ENCODE data around the gene DLGAP4. TPM values are rescaled to one million over a fixed set of nuclear protein-coding genes. Genes with fewer than 3 reads are reported as not detected.

The DLGAP4 gene
- total RNA-seq, 1 experiment from 2014 or later = 40.3 TPM

DNA sequence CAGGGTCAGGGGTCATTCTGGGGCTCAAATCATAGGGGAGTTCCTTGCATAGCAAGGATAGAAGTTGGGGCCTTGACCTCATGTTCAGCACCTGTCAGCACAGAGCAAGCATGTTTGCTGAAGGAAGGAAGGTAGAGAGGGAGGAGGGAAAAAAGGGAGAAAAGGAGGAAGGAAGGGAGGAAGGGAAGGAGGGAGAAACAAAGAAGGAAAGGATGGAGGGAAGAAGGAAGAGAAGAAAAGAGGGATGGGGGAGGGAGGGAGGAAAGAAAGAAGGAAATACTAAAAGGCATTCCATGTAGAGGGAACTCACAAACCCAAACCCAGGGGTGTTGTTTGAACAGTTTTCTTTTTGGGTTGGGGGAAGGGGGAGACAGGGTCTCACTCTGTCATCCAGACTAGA, 80.1 kb downstream of the DLGAP4 start (continued):
- no peak for TF ChIP-seq REST (IDR thresholded peaks at IDR 0.05; ENCODE audit: low read depth)
- no peak for TF ChIP-seq YY1 (IDR thresholded peaks at IDR 0.05; ENCODE audit: extremely low read depth, insufficient replicate concordance, low read depth, low read length)
- TF ChIP-seq RAD21 (IDR thresholded peaks at IDR 0.05; ENCODE audit: low read depth) = no peak

DNA sequence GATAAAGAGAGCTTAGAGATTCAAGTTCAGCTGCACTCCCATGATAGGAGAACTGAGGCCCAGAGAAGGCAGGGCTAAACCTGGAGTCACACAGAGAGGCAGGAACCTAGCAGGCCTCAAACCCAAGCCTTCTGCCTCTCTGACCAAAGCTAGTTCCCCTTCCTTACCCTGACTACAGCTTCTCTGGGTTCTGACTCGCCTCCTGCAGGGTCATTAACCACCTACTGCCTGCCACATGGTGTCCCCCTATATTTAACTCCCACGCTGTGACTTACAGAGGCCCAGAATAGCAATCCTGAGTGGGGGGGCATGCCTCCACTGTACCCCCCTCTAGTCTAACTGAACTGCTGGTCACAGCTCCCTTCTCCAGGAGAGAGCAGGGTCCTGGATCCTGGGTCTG, 84.1 kb downstream of the DLGAP4 start:
- Histone ChIP-seq H3K36me3 (ENCODE audit: control insufficient read depth in 1 of 2, insufficient read depth in 2 of 2, low read length in 2 of 2) (no peaks in the 10 kb centered on the region), H3K79me2 (ENCODE audit: insufficient read depth, low read length) (no peaks in the 10 kb centered on the region), H2AFZ (ENCODE audit: low read depth, low read length, poor library complexity, severe bottlenecking) (no peak overlapping the region), H3K9me3 (ENCODE audit: control insufficient read depth in 1 of 2, insufficient read depth in 1 of 2, low read depth in 1 of 2, low read length in 2 of 2) (no peaks in the 10 kb centered on the region), H3K9me2 (ENCODE audit: insufficient read depth) (no peaks in the 10 kb centered on the region), H3K9ac (ENCODE audit: low read length) (no peak overlapping the region), H3K27me3 (ENCODE audit: insufficient read depth, low read length) (peaks cover 25% of the 10 kb centered on the region), H3K27ac (ENCODE audit: low read depth, low read length) (no peak overlapping the region), H3K4me3 (replicated peaks in 1 of 2; ENCODE audit: low read depth in 1 of 2, low read length in 2 of 2) (no peak overlapping the region), H3K4me1 (ENCODE audit: control insufficient read depth in 1 of 2, insufficient read depth in 2 of 2, low read length in 2 of 2) (no peaks in the 10 kb centered on the region), H3K4me2 (ENCODE audit: low read length) (no peak overlapping the region), H4K20me1 (ENCODE audit: insufficient read depth) (no peaks in the 10 kb centered on the region)
- no peak for DNase-seq (ENCODE audit: low read depth, low spot score)
- POLR2A ChIA-PET = no interaction called here
- TF ChIP-seq, protein P1, sequence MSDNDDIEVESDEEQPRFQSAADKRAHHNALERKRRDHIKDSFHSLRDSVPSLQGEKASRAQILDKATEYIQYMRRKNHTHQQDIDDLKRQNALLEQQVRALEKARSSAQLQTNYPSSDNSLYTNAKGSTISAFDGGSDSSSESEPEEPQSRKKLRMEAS (IDR thresholded peaks at IDR 0.05) = no peak
- TF ChIP-seq TCF7L2 (IDR thresholded peaks at IDR 0.05; ENCODE audit: borderline replicate concordance, extremely low read depth, insufficient read depth, insufficient read length) (no peak), POLR2A (IDR thresholded peaks at IDR 0.05; ENCODE audit: borderline replicate concordance, extremely low read depth, insufficient read depth, insufficient read length) (no peak), EGR1 (IDR thresholded peaks at IDR 0.05; ENCODE audit: low read depth) (no peak), ELF1 (IDR thresholded peaks at IDR 0.05; ENCODE audit: borderline replicate concordance, low read depth) (no peak), SP1 (IDR thresholded peaks at IDR 0.05; ENCODE audit: low read depth) (no peak), SIN3A (IDR thresholded peaks at IDR 0.05; ENCODE audit: low read depth) (no peak), ZFX (IDR thresholded peaks at IDR 0.05) (no peak), CBX3 (IDR thresholded peaks at IDR 0.05; ENCODE audit: low read depth) (no peak), FOSL1 (IDR thresholded peaks at IDR 0.05; ENCODE audit: low read depth) (no peak), ZNF274 (IDR thresholded peaks at IDR 0.05; ENCODE audit: low read depth, low read length) (no peak), EZH2 (IDR thresholded peaks at IDR 0.05) (no peak), REST (IDR thresholded peaks at IDR 0.05; ENCODE audit: low read depth) (no peak), POLR2AphosphoS5 (IDR thresholded peaks at IDR 0.05; ENCODE audit: low read depth, low read length) (no peak)
- TF ChIP-seq, protein P2, sequence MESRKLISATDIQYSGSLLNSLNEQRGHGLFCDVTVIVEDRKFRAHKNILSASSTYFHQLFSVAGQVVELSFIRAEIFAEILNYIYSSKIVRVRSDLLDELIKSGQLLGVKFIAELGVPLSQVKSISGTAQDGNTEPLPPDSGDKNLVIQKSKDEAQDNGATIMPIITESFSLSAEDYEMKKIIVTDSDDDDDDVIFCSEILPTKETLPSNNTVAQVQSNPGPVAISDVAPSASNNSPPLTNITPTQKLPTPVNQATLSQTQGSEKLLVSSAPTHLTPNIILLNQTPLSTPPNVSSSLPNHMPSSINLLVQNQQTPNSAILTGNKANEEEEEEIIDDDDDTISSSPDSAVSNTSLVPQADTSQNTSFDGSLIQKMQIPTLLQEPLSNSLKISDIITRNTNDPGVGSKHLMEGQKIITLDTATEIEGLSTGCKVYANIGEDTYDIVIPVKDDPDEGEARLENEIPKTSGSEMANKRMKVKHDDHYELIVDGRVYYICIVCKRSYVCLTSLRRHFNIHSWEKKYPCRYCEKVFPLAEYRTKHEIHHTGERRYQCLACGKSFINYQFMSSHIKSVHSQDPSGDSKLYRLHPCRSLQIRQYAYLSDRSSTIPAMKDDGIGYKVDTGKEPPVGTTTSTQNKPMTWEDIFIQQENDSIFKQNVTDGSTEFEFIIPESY (IDR thresholded peaks at IDR 0.05; ENCODE audit: extremely low read depth, insufficient replicate concordance, low read length) = no peak
- RAD21 ChIA-PET (ENCODE audit: low non-redundant PET in 1 of 2, low total read pairs in 2 of 2, uncharacterized antibody in 2 of 2, unreplicated experiment in 2 of 2) = no interaction called here
- intact Hi-C loops (cut with micrococcal nuclease) = no loop called here
- no TSS peak for BruUV-seq (replicated peaks)
- CTCF ChIA-PET = interaction anchor here (1.2 kb wide), 1 partner anchor 9 kb away, joined by 3 read pairs; no protein-coding TSS in a partner anchor
- no peak for ATAC-seq
